Ovary (tissue), 9 donors: ENCODE data around the gene CD207. TPM values are rescaled to one million over a fixed set of nuclear protein-coding genes. Genes with fewer than 3 reads are reported as not detected.

Experiments
- DNase-seq, 5 donors: peaks; one replicate each; pipeline ENCODE4 v3.0.0-alpha.2; 2019 to 2020
- H3K27ac ChIP-seq, 2 donors: fragments of 200-600 bp; one replicate each; pipeline versions ENCODE4 v1.5.1 to v1.8.0; 2019 to 2022
- H3K27me3 ChIP-seq: fragments of 200-600 bp; one replicate; pipeline ENCODE4 v1.8.0; 2022
- H3K36me3 ChIP-seq: fragments of 200-600 bp; sonication (generic); one replicate; pipeline ENCODE4 v1.5.1; 2019
- H3K4me1 ChIP-seq: one replicate; pipeline ENCODE4 v1.8.1; 2013; ENCODE audit warnings: mild to moderate bottlenecking, moderate library complexity; ENCODE audit not compliant: insufficient read depth
- H3K4me3 ChIP-seq: fragments of 200-600 bp; sonication (generic); one replicate; pipeline ENCODE4 v1.5.1; 2017
- H3K9me3 ChIP-seq, 2 donors: fragments of 200-600 bp in 1 of 2; sonication (generic) in 1 of 2; one replicate each; pipeline versions ENCODE4 v1.5.1 to v1.8.1; 2013 to 2019; ENCODE audit warnings: mild to moderate bottlenecking in 1 of 2, moderate library complexity in 1 of 2
- CTCF ChIP-seq, 3 donors: fragments of 450-650 bp in 2 of 3; fragments of 200-600 bp in 1 of 3; IDR thresholded peaks; one replicate each; pipeline versions ENCODE4 v1.5.1 to v1.8.0; 2016 to 2022; ENCODE audit warnings: antibody characterized with exemption in 3 of 3, mild to moderate bottlenecking in 1 of 3
- EP300 ChIP-seq: sonication (generic); formaldehyde crosslinking; IDR thresholded peaks from one replicate; pipeline ENCODE4 v1.6.1; 2017; ENCODE audit warnings: antibody characterized with exemption
- POLR2A ChIP-seq: fragments of 450-650 bp; IDR thresholded peaks from one replicate; pipeline ENCODE4 v1.6.1; 2017; ENCODE audit warnings: antibody characterized with exemption, mild to moderate bottlenecking, moderate library complexity
- WGBS, 3 donors: extraction: QIAGEN DNeasy Blood & Tissue Kit in 1 of 3; methylation state at CpG; one replicate each; pipeline versions ENCODE4 v1.1.5 to v1.1.7; 2013 to 2017; 5-methylcytosine and 5-hydroxymethylcytosine counted together
- intact Hi-C, 4 donors: fragments of 100-400 bp; cut with DNase I; formaldehyde crosslinking; loops; one replicate each; pipeline versions ENCODE4 v1.11.0 to v1.15.1; 2022 to 2023
- polyA plus RNA-seq, 2 donors: library from polyadenylated mRNA; stranded (reverse); fragments of 200-250 nt in 1 of 2; fragments of 350-450 nt in 1 of 2; fragmentation: Illumina TruSeq in 1 of 2; extraction: RNeasy Lipid Tissue Mini Kit (QIAGEN cat#74804) in 1 of 2; gene quantifications; one replicate each; pipeline ENCODE4 v1.2.3, GENCODE V29; 2013 to 2014
- total RNA-seq, 7 donors: library from RNA; depleted of rRNA in 2 of 7; stranded (reverse); fragments of >200 nt in 2 of 7; fragmentation: NEBNext Ultra II Directional in 3 of 7; extraction: Animal tissue kit (Norgen Biotek cat#: 25700) in 3 of 7; gene quantifications; one replicate each; pipeline versions ENCODE4 v1.1.0 to v1.2.4, GENCODE V29; 2016 to 2023
- donor health status: DM: no; HTN: no; CAD: no; lungs with moderate emphysema.
- donor health status: DM: no; HTN: no; CAD: no.
- donor health status: Bipolar disorder and iron deficiency.
- donor health status: DM: yes; HTN: yes; CAD: no.
- donor health status: DM: no; HTN: no; CAD: no.
- donor health status: DM: yes; HTN: yes; CAD: no.

Gene CD207
- total and polyA plus RNA-seq, 9 donors, result 0.13 to 1.5 (median 0.40) TPM; not detected in 2

GRCh38 chr2:70852824-70853223 is 17.2 kb upstream of the CD207 start:
- Histone ChIP-seq H3K27me3 (no peaks in the 10 kb centered on the region), H3K4me1 (no peaks in the 10 kb centered on the region), H3K36me3 (no peaks in the 10 kb centered on the region), H3K27ac (no peak overlapping the region), H3K9me3 (no peaks in the 10 kb centered on the region), H3K4me3 (no peak overlapping the region)
- no peak for TF ChIP-seq EP300
- no peak for TF ChIP-seq CTCF (IDR thresholded peaks at IDR 0.05)
- TF ChIP-seq POLR2A, result no peak
- no peak for DNase-seq
- intact Hi-C loops, result no loop called here
- WGBS, 3 donors, result 77 to 89% (median 79%) methylated on average over 1 of the region's 1 CpG

GRCh38 chr2:70851704-70852103 is 16.1 kb upstream of the CD207 start:
- Histone ChIP-seq H3K4me3 (no peak overlapping the region), H3K9me3 (no peaks in the 10 kb centered on the region), H3K36me3 (no peaks in the 10 kb centered on the region), H3K27ac (no peak overlapping the region), H3K27me3 (no peaks in the 10 kb centered on the region), H3K4me1 (no peaks in the 10 kb centered on the region)
- TF ChIP-seq EP300, result no peak
- TF ChIP-seq CTCF (IDR thresholded peaks at IDR 0.05), result no peak
- no peak for TF ChIP-seq POLR2A
- intact Hi-C loops, result no loop called here
- DNase-seq, result no peak
- WGBS, 3 donors, result 55 to 63% (median 62%) methylated on average over 4 of the region's 4 CpGs

- no peak for TF ChIP-seq POLR2A
- no peak for TF ChIP-seq CTCF (IDR thresholded peaks at IDR 0.05)
- TF ChIP-seq EP300, result no peak
- Histone ChIP-seq H3K27me3 (no peaks in the 10 kb centered on the region), H3K4me1 (no peaks in the 10 kb centered on the region), H3K9me3 (no peaks in the 10 kb centered on the region), H3K27ac (no peak overlapping the region), H3K36me3 (no peaks in the 10 kb centered on the region), H3K4me3 (no peak overlapping the region)
- DNase-seq, result no peak
- WGBS, 3 donors, result 44 to 58% (median 48%) methylated on average over 2 of the region's 2 CpGs
- intact Hi-C loops, result no loop called here
Measured at GRCh38 chr2:70850925-70851324, 15.3 kb upstream of the CD207 start.

- no peak overlapping the region for H3K4me3 ChIP-seq
- no peak for TF ChIP-seq EP300
- TF ChIP-seq POLR2A, result no peak
- no peak for TF ChIP-seq CTCF (IDR thresholded peaks at IDR 0.05)
- no peak overlapping the region for H3K27ac ChIP-seq
- no peak for DNase-seq
- H3K9me3 ChIP-seq, result no peaks in the 10 kb centered on the region
- H3K36me3 ChIP-seq, result no peaks in the 10 kb centered on the region
- H3K4me1 ChIP-seq, result no peaks in the 10 kb centered on the region
- WGBS, 3 donors, result 76 to 88% (median 76%) methylated on average over 7 of the region's 7 CpGs
- intact Hi-C loops, result no loop called here
- no peaks in the 10 kb centered on the region for H3K27me3 ChIP-seq
Measured at GRCh38 chr2:70842401-70842800, 6.8 kb upstream of the CD207 start.
